GM12875 (cell line): ENCODE data around the gene ZDHHC17.
"Not testable (repeated sequence)": the region's sequence is repeated elsewhere in the genome, so short reads cannot be mapped to it uniquely, and the experiment has no call there.

Experiments
- H3K4me3 ChIP-seq: one replicate; pipeline ENCODE4 v1.5.1; 2011; ENCODE audit warnings: low read depth, low read length, control low read depth
- CTCF ChIP-seq: IDR thresholded peaks from 2 replicates; pipeline ENCODE4 v1.5.1; 2011; ENCODE audit warnings: low read depth, mild to moderate bottlenecking, control low read depth, inconsistent platforms, low read length, moderate library complexity, borderline replicate concordance; ENCODE audit not compliant: insufficient read depth

The ZDHHC17 gene

GRCh38 chr12:76726626-76727025 is 37.3 kb upstream of the ZDHHC17 start:
- TF ChIP-seq CTCF, result no peak

GRCh38 chr12:76732188-76732587 is 31.7 kb upstream of the ZDHHC17 start:
- H3K4me3 ChIP-seq, result not testable (repeated sequence)

More at GRCh38 chr12:76726626-76727025, 37.3 kb upstream of the ZDHHC17 start:
- H3K4me3 ChIP-seq, result no peak overlapping the region

- H3K4me3 ChIP-seq, result not testable (repeated sequence)
Observed at GRCh38 chr12:76737689-76738088, 26.2 kb upstream of the ZDHHC17 start.

- no peak overlapping the region for H3K4me3 ChIP-seq
Observed at GRCh38 chr12:76738824-76739579, 24.9 kb upstream of the ZDHHC17 start.

GRCh38 chr12:76739896-76740295 is 24.0 kb upstream of the ZDHHC17 start:
- TF ChIP-seq CTCF, result no peak
- no peak overlapping the region for H3K4me3 ChIP-seq

More at GRCh38 chr12:76738824-76739579, 24.9 kb upstream of the ZDHHC17 start:
- TF ChIP-seq CTCF, result no peak

- H3K4me3 ChIP-seq, result no peak overlapping the region
- no peak for TF ChIP-seq CTCF
Observed at GRCh38 chr12:76740501-76740900, 23.4 kb upstream of the ZDHHC17 start.

GRCh38 chr12:76745343-76745742 is 18.6 kb upstream of the ZDHHC17 start:
- H3K4me3 ChIP-seq, result no peak overlapping the region
- TF ChIP-seq CTCF, result no peak

- TF ChIP-seq CTCF, result no peak
Observed at GRCh38 chr12:76746516-76746915, 17.4 kb upstream of the ZDHHC17 start.

More at GRCh38 chr12:76746516-76746915, 17.4 kb upstream of the ZDHHC17 start:
- H3K4me3 ChIP-seq, result no peak overlapping the region
